ENCODE measurements around the gene NKAPD1. TPM values are rescaled to one million over a fixed set of nuclear protein-coding genes. Genes with fewer than 3 reads are reported as not detected.

NKAPD1 gene
- total and polyA plus RNA-seq, 9 of the 15 experiments (the other 6 are each of a cell fraction or from before 2014, with no cell fraction given): 14.1 to 73.5 (median 29.3) TPM

GRCh38 chr11:112050721-112051120 lies 23.4 kb upstream of the NKAPD1 start:
- WGBS (ENCODE audit: insufficient coverage, low coverage, missing lambda C conversion rate): 83% methylated on average over 3 of the region's 3 CpGs

GRCh38 chr11:112051768-112052167 lies 22.3 kb upstream of the NKAPD1 start:
- in situ Hi-C loops (cut with MboI): no loop called here
- no peak for ATAC-seq
- BruUV-seq (replicated peaks): no TSS peak
- TF ChIP-seq U2AF1 (optimal IDR thresholded peaks at IDR 0.05; ENCODE audit: low read depth, low read length) (no peak), ZNF12 (CRISPR knock-in tag; IDR thresholded peaks at IDR 0.05) (no peak), RCOR1 (IDR thresholded peaks at IDR 0.05; ENCODE audit: borderline replicate concordance in 1 of 2, low read depth in 2 of 2, low read length in 2 of 2) (no peak), SPI1 (IDR thresholded peaks at IDR 0.05; ENCODE audit: borderline replicate concordance, low read depth, low read length) (no peak), KDM4B (IDR thresholded peaks at IDR 0.05; ENCODE audit: borderline replicate concordance in 2 of 2, low read depth in 1 of 2) (no peak), BCOR (IDR thresholded peaks at IDR 0.05) (no peak), ZBTB33 (CRISPR knock-in tag; IDR thresholded peaks at IDR 0.05) (no peak), KAT7 (CRISPR knock-in tag; IDR thresholded peaks at IDR 0.05; ENCODE audit: borderline replicate concordance) (no peak), NFATC3 (IDR thresholded peaks at IDR 0.05) (no peak), ZBTB8A (IDR thresholded peaks at IDR 0.05; ENCODE audit: partially characterized antibody) (no peak), ZEB2 (IDR thresholded peaks at IDR 0.05) (no peak)

More at GRCh38 chr11:112050721-112051120, 23.4 kb upstream of the NKAPD1 start:
- BruUV-seq (replicated peaks): no TSS peak
- H3K4me2 ChIP-seq (ENCODE audit: insufficient read depth, low read length): no peak overlapping the region
- H3K9ac ChIP-seq (ENCODE audit: insufficient read depth in 1 of 2, low read depth in 2 of 2, low read length in 2 of 2): no peak overlapping the region
- H4K20me1 ChIP-seq (replicated peaks; ENCODE audit: control insufficient read depth, insufficient read depth, low read length): no peaks in the 10 kb centered on the region
- ChIA-PET POLR2A (no interaction called here), CTCF (ENCODE audit: low intra/inter-chr PET ratio) (no interaction called here)
- H3K9me1 ChIP-seq (ENCODE audit: control insufficient read depth, insufficient read depth, low read length): no peaks in the 10 kb centered on the region
- FAIRE-seq: no peak
- in situ Hi-C loops (cut with MboI): no loop called here
- no peak for ATAC-seq
- no peak overlapping the region for H3K27ac ChIP-seq (ENCODE audit: extremely low read depth, low read depth, low read length)
- no peak overlapping the region for H3K4me3 ChIP-seq
- no peak for DNase-seq (ENCODE audit: extremely low read depth in 1 of 4, low spot score in 3 of 4)
- peaks cover 85% of the 10 kb centered on the region for H3K36me3 ChIP-seq (ENCODE audit: control insufficient read depth, insufficient read depth, low read length)
- no peak overlapping the region for H2AFZ ChIP-seq (ENCODE audit: low read depth, low read length)
- H3K4me1 ChIP-seq (replicated peaks in 1 of 2; ENCODE audit: control insufficient read depth in 2 of 2, insufficient read depth in 2 of 2, low read length in 2 of 2): no peaks in the 10 kb centered on the region
- peaks cover 33% of the 10 kb centered on the region for H3K79me2 ChIP-seq (ENCODE audit: control insufficient read depth, insufficient read depth, low read length)
- H3K27me3 ChIP-seq (ENCODE audit: control insufficient read depth in 2 of 2, insufficient read depth in 2 of 2, low read length in 2 of 2): no peaks in the 10 kb centered on the region
- no peaks in the 10 kb centered on the region for H3K9me3 ChIP-seq (replicated peaks; ENCODE audit: control insufficient read depth, insufficient read depth, low read depth, low read length)
- intact Hi-C loops (cut with micrococcal nuclease): no loop called here
- TF ChIP-seq PHB (CRISPR knock-in tag; IDR thresholded peaks at IDR 0.05): no peak
- no peak for TF ChIP-seq CCNT2 (IDR thresholded peaks at IDR 0.05; ENCODE audit: borderline replicate concordance, extremely low read depth, insufficient read length, low read depth, low read length)
- no peak for TF ChIP-seq ZBTB12 (CRISPR knock-in tag; IDR thresholded peaks at IDR 0.05)
- TF ChIP-seq ARID2 (IDR thresholded peaks at IDR 0.05): no peak

More at GRCh38 chr11:112051768-112052167, 22.3 kb upstream of the NKAPD1 start:
- ChIA-PET CTCF (ENCODE audit: low intra/inter-chr PET ratio) (no interaction called here), POLR2A (no interaction called here)
- H2AFZ ChIP-seq (ENCODE audit: low read depth, low read length): no peak overlapping the region
- no peaks in the 10 kb centered on the region for H3K9me1 ChIP-seq (ENCODE audit: control insufficient read depth, insufficient read depth, low read length)
- no peak overlapping the region for H3K4me3 ChIP-seq
- no peaks in the 10 kb centered on the region for H4K20me1 ChIP-seq (replicated peaks; ENCODE audit: control insufficient read depth, insufficient read depth, low read length)
- H3K79me2 ChIP-seq (ENCODE audit: control insufficient read depth, insufficient read depth, low read length): peaks cover 28% of the 10 kb centered on the region
- no peak overlapping the region for H3K27ac ChIP-seq (ENCODE audit: extremely low read depth, low read depth, low read length)
- H3K9ac ChIP-seq (ENCODE audit: insufficient read depth in 1 of 2, low read depth in 2 of 2, low read length in 2 of 2): no peak overlapping the region
- peaks cover 86% of the 10 kb centered on the region for H3K36me3 ChIP-seq (ENCODE audit: control insufficient read depth, insufficient read depth, low read length)
- H3K4me2 ChIP-seq (ENCODE audit: insufficient read depth, low read length): no peak overlapping the region
- 86% methylated on average over 3 of the region's 3 CpGs for WGBS (ENCODE audit: insufficient coverage, low coverage, missing lambda C conversion rate)
- intact Hi-C loops (cut with micrococcal nuclease): no loop called here
- no peaks in the 10 kb centered on the region for H3K4me1 ChIP-seq (replicated peaks in 1 of 2; ENCODE audit: control insufficient read depth in 2 of 2, insufficient read depth in 2 of 2, low read length in 2 of 2)
- H3K27me3 ChIP-seq (ENCODE audit: control insufficient read depth in 2 of 2, insufficient read depth in 2 of 2, low read length in 2 of 2): no peaks in the 10 kb centered on the region
- no peaks in the 10 kb centered on the region for H3K9me3 ChIP-seq (replicated peaks; ENCODE audit: control insufficient read depth, insufficient read depth, low read depth, low read length)
- no peak for DNase-seq (ENCODE audit: extremely low read depth in 1 of 4, low spot score in 3 of 4)
- no peak for FAIRE-seq
